GM10248 (cell line): Measurements from ENCODE around the gene FADS1.

Experiments
- CTCF ChIA-PET: fragments of 300-600 bp; sonication (Branson Sonifier 250); formaldehyde crosslinking; extraction: SDS; loops from one replicate; lab custom pipeline; 2021; ENCODE audit warnings: antibody characterized with exemption; lab: Yijun Ruan, JAX
- POLR2A ChIA-PET: fragments of 350-650 bp; sonication (Branson Sonifier 250); formaldehyde crosslinking; extraction: SDS; loops from one replicate; lab custom pipeline; 2020; ENCODE audit warnings: antibody characterized with exemption; lab: Yijun Ruan, JAX
- DNase-seq: peaks from one replicate; pipeline ENCODE4 v3.0.0; 2012; ENCODE audit errors: extremely low spot score
- TF ChIP-seq, protein P1 (sequence below): IDR thresholded peaks from 2 replicates; pipeline ENCODE4 v1.5.1; 2012; ENCODE audit warnings: mild to moderate bottlenecking, low read depth; ENCODE audit errors: extremely low read depth, missing control alignments, control extremely low read depth

FADS1 gene

DNA sequence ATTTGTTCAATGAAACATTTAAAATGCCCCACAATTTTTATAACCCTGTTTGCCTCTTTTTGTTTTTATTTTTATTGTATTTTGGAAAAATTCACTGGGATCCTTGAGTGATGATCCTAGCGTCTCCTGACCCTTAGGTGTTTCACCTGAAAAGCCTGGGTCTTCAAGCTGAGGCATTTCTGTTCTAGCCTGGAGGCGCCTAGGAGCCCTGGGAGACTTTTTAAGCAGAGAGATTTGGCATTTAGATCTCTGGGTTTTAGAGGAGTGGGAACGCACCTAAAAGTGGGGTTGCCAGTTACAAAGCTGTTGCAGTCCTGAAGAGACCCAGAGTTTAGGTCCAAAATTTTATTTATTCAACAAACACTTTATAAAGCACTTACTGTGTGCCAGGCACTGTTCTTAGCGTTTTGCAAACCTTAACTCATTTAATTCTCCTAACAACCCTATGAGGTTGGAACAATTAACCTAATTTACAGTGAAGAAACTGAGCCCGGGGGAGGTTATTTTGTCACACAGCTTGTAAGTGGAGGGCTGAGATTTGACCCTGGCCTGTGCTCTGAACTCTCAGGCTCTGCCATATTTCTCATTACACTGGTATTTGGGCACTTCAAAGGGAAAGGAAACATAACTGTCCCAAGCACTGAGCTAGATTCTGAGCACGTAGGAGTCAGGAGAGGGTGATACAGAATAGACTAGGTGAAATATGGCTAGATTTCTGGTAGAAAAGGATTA lies 834 bp upstream of the FADS1 start:
- DNase-seq, result no peak
- TF ChIP-seq, protein P1, sequence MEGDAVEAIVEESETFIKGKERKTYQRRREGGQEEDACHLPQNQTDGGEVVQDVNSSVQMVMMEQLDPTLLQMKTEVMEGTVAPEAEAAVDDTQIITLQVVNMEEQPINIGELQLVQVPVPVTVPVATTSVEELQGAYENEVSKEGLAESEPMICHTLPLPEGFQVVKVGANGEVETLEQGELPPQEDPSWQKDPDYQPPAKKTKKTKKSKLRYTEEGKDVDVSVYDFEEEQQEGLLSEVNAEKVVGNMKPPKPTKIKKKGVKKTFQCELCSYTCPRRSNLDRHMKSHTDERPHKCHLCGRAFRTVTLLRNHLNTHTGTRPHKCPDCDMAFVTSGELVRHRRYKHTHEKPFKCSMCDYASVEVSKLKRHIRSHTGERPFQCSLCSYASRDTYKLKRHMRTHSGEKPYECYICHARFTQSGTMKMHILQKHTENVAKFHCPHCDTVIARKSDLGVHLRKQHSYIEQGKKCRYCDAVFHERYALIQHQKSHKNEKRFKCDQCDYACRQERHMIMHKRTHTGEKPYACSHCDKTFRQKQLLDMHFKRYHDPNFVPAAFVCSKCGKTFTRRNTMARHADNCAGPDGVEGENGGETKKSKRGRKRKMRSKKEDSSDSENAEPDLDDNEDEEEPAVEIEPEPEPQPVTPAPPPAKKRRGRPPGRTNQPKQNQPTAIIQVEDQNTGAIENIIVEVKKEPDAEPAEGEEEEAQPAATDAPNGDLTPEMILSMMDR, result no peak
- ChIA-PET CTCF (interaction anchor here (0.8 to 8.8 kb wide), 12 partner anchors 11 to 290 kb away, joined by 3 to 103 read pairs (median 4); partner anchors contain the start of genes BEST1 and FADS2), POLR2A (no interaction called here)

DNA sequence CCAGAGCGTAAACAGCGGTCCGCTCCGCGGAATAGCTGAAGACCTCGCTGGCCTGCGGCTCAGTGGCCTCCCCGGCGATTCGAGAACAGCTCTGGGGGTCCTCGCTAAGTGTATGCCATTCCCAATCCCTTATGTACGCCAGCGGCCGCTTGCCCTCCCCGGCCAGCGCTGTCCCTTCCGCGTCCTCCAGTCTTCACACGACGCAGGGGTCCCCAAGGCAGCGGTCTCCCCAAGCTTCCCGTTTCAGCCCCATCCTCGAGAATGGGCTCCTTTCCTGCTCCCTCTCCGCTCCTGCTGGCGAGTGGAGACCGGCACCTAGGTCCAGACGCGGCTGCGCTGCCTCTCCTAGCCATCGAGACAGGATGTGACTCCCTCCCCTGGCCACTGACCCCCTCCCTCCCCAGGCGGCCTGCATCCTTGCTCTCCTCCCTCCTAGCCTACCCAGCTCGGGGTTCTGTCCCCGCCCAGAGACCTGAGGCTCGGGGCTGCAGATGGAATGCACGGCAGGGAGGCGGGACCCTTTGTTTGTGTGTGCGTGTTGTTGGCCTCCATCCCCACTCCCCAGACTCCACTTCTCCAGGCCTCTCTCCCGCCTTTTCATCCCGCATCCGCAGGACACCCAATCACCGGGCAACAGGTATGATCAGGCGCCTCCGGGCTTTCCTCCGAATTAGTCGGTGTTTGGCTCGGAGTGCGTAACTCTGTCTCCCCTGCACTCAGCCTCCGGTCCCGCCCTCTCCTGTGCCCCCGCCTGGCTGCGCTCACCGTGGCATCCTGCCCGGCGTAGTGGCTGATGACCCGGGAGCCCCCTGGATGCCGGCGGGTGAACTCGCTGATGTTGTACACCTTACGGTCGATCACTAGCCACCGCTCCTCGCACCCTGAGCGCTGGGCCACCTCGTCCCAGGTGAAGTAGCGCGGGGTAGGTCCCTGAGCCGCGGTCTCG lies 740 bp downstream of the FADS1 start:
- ChIA-PET CTCF (interaction anchor here (1.0 to 8.8 kb wide), 23 partner anchors 8 to 292 kb away, joined by 3 to 103 read pairs (median 6); partner anchors contain the start of genes FADS2, FADS3 and FEN1), POLR2A (interaction anchor here (1.1 to 2.3 kb wide), 5 partner anchors 12 to 151 kb away, joined by 5 to 16 read pairs (median 7); partner anchors contain the start of gene FTH1)
- DNase-seq, result peak; percentile 58
- TF ChIP-seq, protein P1, result no peak

DNA sequence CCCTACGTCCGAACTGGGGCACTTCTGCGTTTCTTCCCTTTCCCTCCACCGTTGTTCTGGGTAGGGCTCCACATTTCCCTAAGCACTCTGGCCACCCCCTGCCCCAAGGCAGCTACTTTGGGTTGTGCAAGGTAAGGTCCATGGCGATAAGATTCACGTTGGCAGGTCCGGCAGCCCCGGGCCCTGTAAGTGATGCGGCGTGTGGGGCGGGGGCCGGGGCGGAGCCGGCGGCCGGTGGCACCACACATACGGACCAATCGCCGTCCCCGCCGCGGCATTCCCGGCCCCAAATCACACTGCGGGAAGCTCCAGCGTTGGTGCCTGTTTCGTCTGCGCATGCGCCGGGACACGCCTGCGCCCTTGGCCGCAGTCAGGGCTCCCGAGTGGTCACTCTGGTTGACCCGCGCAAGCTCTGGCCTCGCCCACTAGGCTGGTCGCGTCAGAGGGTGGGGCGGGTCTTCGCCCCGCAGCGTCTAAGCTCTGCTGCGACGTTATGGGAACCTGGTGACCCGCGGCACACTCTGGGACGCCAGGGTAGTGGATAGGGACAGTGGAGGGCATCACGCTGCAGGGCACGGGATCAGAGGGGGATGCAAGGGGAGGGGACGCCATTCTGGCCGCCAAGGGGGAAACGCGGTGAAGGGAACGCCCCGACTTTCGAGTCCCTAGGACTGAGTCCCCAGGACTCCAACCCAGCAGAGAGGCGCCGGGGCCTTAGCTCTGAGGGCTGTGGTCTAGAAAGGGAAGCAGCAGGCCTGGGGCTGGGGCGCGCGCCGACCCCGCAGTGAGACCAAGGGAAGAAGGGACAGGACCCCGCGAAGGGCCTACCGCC lies 1.6 kb downstream of the FADS1 start:
- ChIA-PET CTCF (interaction anchor here (1.0 to 8.8 kb wide), 23 partner anchors 9 to 293 kb away, joined by 3 to 103 read pairs (median 6); partner anchors contain the start of genes FADS2, FADS3 and FEN1), POLR2A (interaction anchor here (0.8 to 2.3 kb wide), 8 partner anchors 11 to 151 kb away, joined by 3 to 16 read pairs (median 6); partner anchors contain the start of genes FADS2, FEN1, FTH1 and TMEM258)
- DNase-seq, result peak; percentile 96
- TF ChIP-seq, protein P1, result no peak

DNA sequence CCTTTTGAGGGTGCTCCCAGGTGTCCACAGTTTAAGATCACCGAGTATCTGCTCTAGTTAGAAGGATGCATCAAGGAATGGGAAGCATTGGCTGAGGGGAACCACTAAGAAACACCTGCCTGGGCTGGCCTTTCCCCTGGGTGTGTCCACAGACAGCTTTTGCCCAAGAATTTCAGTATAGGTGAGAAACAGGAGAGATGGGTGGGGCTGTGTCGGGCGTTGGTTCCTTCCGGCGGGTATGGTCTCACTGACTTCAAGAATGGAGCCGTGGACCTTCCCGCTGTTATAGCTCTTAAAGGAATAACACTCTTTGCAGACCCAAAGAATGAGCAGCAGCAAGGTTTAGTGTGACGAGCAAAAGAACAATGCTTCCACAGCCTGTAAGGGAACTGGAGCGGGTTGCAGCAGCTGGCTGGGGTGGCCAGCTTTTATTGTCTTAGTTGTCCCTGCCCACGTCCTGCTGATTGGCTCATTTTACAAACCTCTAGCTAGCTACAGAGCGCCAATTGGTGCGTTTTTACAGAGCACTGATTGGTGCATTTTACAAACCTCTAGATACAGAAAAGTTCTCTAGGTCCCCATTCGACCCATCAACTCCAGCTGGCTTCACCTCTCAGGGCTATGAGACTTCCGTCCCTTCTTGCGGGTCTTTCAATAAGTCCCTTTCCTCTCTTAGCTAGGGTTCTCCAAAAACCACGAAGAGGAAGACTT lies 2.4 kb downstream of the FADS1 start:
- ChIA-PET CTCF (interaction anchor here (1.0 to 8.8 kb wide), 20 partner anchors 8 to 293 kb away, joined by 3 to 103 read pairs (median 8); partner anchors contain the start of genes FADS2, FADS3 and FEN1), POLR2A (interaction anchor here (0.8 to 2.3 kb wide), 8 partner anchors 11 to 152 kb away, joined by 3 to 16 read pairs (median 6); partner anchors contain the start of genes FADS2, FEN1, FTH1 and TMEM258)
- TF ChIP-seq, protein P1, result no peak
- peak; percentile 27 for DNase-seq

DNA sequence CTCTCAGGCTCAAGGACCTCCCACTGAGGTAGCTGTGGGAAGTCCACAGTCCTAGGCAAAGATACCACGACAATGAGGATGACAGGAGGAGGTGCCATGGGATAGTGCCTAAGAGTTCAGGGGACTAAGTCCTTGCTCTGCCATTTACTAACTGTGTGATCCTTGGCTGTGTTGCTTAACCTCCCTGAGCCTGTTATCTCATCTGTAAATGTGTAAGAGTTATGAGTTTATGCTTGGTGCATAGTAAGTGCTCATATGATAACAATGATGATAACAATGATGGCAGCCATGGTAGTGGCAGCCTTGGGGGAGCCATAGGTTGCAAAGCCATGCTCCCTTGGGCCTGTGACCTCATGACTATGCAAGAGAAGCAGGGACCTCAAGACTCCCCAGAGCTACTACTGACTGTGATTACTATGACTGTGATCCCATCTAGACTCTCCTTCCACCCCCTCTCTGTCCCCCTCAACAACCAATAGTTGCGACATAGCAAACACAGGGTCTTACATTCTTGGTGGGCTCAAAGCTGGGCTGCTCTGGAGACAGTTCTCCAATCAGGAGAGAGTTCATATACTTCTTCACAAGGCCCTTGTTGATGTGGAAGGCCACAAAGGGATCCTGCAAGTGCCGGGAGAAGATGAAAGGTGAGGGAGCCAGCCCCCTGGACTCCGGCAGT lies 3.9 kb downstream of the FADS1 start:
- DNase-seq, result no peak
- ChIA-PET POLR2A (no interaction called here), CTCF (interaction anchor here (1.0 to 8.8 kb wide), 5 partner anchors 8 to 86 kb away, joined by 3 to 103 read pairs (median 9); no protein-coding TSS in a partner anchor)
- TF ChIP-seq, protein P1, result no peak
